Measurements from ENCODE around the gene PRUNE2. TPM values are rescaled to one million over a fixed set of nuclear protein-coding genes. Genes with fewer than 3 reads are reported as not detected.

Gene PRUNE2
- total RNA-seq, 1 donor from 2014 or later: 3.1 TPM

DNA sequence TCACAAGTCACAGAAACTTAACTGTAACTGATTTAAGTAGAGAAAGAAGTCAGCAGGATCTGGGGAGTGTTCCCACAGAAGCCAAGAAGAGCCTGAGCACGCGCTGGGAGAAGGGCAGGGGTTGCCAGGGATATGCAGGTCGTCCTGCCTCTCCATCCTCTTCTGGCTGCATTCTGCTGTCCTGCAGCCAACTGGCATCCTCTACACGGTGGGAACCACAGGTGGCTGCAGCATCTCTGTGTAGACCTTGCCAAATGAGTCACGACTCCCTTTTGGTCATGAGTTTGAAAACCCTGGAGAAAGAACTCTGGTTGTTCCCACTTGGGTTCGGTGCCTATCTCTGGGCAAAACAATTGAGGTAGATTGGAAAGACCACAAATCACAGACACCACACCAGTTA lies 180.0 kb downstream of the PRUNE2 start:
- DNase-seq: no peak
- TF ChIP-seq CTCF (IDR thresholded peaks at IDR 0.05; ENCODE audit: borderline replicate concordance): no peak
- intact Hi-C loops (cut with micrococcal nuclease): no loop called here

DNA sequence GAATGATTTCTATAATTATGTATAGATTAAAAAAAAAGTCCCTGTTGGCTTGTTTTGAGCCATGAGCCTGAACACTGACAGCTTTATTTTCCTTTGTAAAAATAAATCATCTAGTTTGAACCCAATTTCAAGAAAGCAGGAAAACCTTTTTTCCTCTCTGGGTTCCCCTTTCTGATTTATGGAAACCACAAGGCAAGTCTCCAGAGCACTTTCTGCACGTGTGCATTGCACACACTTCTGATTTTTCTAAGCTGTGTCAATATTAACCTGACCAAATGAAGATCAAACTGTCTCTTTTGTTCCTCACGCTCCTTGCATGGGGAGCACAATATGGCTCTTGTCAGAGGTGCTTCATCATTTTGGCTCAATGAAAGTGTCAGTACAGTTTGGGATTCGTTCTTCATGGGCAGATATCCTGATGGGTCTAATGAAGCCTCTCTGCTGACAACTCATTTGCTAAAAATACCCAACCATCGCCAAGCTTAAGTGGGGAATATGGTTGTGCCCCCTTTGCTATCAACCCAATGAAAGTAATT lies 180.8 kb downstream of the PRUNE2 start:
- TF ChIP-seq CTCF (IDR thresholded peaks at IDR 0.05; ENCODE audit: borderline replicate concordance): no peak
- Histone ChIP-seq H3K9me3 (replicated peaks) (no peaks in the 10 kb centered on the region), H3K27me3 (ENCODE audit: low read depth) (peaks cover 33% of the 10 kb centered on the region), H3K4me1 (no peaks in the 10 kb centered on the region), H3K4me3 (no peak overlapping the region), H3K36me3 (no peaks in the 10 kb centered on the region), H3K27ac (replicated peaks) (no peak overlapping the region)
- DNase-seq: no peak
- intact Hi-C loops (cut with micrococcal nuclease): no loop called here

More for the DNA sequence above, 180.0 kb downstream of the PRUNE2 start:
- Histone ChIP-seq H3K36me3 (no peaks in the 10 kb centered on the region), H3K9me3 (replicated peaks) (no peaks in the 10 kb centered on the region), H3K27ac (replicated peaks) (no peak overlapping the region), H3K4me3 (no peak overlapping the region), H3K4me1 (no peaks in the 10 kb centered on the region), H3K27me3 (ENCODE audit: low read depth) (peaks cover 40% of the 10 kb centered on the region)

- no peaks in the 10 kb centered on the region for H3K36me3 ChIP-seq
- no peak for DNase-seq
- intact Hi-C loops (cut with micrococcal nuclease): no loop called here
- TF ChIP-seq CTCF (IDR thresholded peaks at IDR 0.05; ENCODE audit: borderline replicate concordance): no peak
- no peaks in the 10 kb centered on the region for H3K9me3 ChIP-seq (replicated peaks)
- no peaks in the 10 kb centered on the region for H3K4me1 ChIP-seq
- H3K4me3 ChIP-seq: no peak overlapping the region
- peaks cover 44% of the 10 kb centered on the region for H3K27me3 ChIP-seq (ENCODE audit: low read depth)
- no peak overlapping the region for H3K27ac ChIP-seq (replicated peaks)
These were observed 185.7 kb downstream of the PRUNE2 start for GRCh38 chr9:76720245-76720644.

DNA sequence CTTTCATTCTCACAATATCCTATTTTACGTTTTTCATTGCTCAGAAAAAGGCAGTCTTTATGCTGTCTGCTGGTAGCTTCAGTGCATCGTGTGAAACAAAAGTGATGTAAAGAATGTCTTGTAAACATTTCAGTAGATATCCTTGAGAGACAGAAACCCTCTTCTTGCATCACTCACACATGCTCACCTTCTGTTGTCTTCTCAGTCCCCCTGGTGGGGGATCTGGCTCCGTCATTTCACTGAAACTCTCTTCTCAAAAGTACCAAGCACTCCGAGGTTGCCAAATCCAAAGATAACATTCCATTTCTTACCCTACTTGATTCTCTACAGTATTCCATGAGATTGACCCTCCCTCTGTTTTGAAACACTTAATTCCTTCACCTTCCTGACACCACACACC lies 187.7 kb downstream of the PRUNE2 start:
- H3K27me3 ChIP-seq (ENCODE audit: low read depth): peaks cover 36% of the 10 kb centered on the region
- DNase-seq: no peak
- no peak overlapping the region for H3K27ac ChIP-seq (replicated peaks)
- no peak overlapping the region for H3K4me3 ChIP-seq
- no peak for TF ChIP-seq CTCF (IDR thresholded peaks at IDR 0.05; ENCODE audit: borderline replicate concordance)
- H3K4me1 ChIP-seq: peaks cover 6% of the 10 kb centered on the region
- no peaks in the 10 kb centered on the region for H3K36me3 ChIP-seq
- no peaks in the 10 kb centered on the region for H3K9me3 ChIP-seq (replicated peaks)
- intact Hi-C loops (cut with micrococcal nuclease): no loop called here

GRCh38 chr9:76717613-76718012 lies 188.3 kb downstream of the PRUNE2 start:
- Histone ChIP-seq H3K36me3 (no peaks in the 10 kb centered on the region), H3K4me1 (peaks cover 6% of the 10 kb centered on the region), H3K9me3 (replicated peaks) (no peaks in the 10 kb centered on the region), H3K27ac (replicated peaks) (no peak overlapping the region), H3K4me3 (no peak overlapping the region), H3K27me3 (ENCODE audit: low read depth) (peaks cover 30% of the 10 kb centered on the region)
- DNase-seq: no peak
- TF ChIP-seq CTCF (IDR thresholded peaks at IDR 0.05; ENCODE audit: borderline replicate concordance): no peak
- intact Hi-C loops (cut with micrococcal nuclease): no loop called here
